DND-41 (cell line): Measurements from ENCODE around the gene TMEFF2.

Experiments
- ATAC-seq: fragments of 200-7000 bp; cut with Tn5 transposase; 3 replicates; pipeline ENCODE4 v1.9.1; 2021; ENCODE audit warnings: low read depth; ENCODE audit not compliant: insufficient read depth
- DNase-seq: peaks from one replicate; pipeline ENCODE4 v3.0.0-alpha.2; 2020
- H2AFZ ChIP-seq: 2 replicates; pipeline ENCODE4 v1.6.0; 2012; ENCODE audit warnings: low read depth, low read length
- H3K27ac ChIP-seq: 2 replicates; pipeline ENCODE4 v1.5.1; 2012; ENCODE audit warnings: low read length, inconsistent platforms
- H3K27me3 ChIP-seq: fragments of 200-600 bp; sonication (generic); 2 replicates; pipeline ENCODE4 v1.6.0; 2012; ENCODE audit warnings: low read length, mild to moderate bottlenecking, inconsistent platforms; ENCODE audit not compliant: insufficient read depth, poor library complexity
- H3K36me3 ChIP-seq: 2 replicates; pipeline ENCODE4 v1.5.1; 2012; ENCODE audit warnings: low read length, inconsistent platforms; ENCODE audit not compliant: insufficient read depth
- H3K4me1 ChIP-seq: 2 replicates; pipeline ENCODE4 v1.5.1; 2012; ENCODE audit warnings: mild to moderate bottlenecking, low read length; ENCODE audit not compliant: insufficient read depth
- H3K4me2 ChIP-seq: 2 replicates; pipeline ENCODE4 v1.6.0; 2012; ENCODE audit warnings: mild to moderate bottlenecking, moderate library complexity, low read length, inconsistent platforms; ENCODE audit not compliant: insufficient read depth
- H3K4me3 ChIP-seq, 2 experiments: fragments of 200-600 bp in 1 of 2; shearing (Covaris generic) in 1 of 2; 2 replicates each; pipeline ENCODE4 v1.5.1; 2012 to 2016; ENCODE audit warnings: inconsistent platforms in 2 of 2, low read length in 2 of 2, mild to moderate bottlenecking in 2 of 2, low read depth in 1 of 2, moderate library complexity in 1 of 2
- H3K79me2 ChIP-seq: 2 replicates; pipeline ENCODE4 v1.6.0; 2012; ENCODE audit warnings: low read length, inconsistent platforms; ENCODE audit not compliant: insufficient read depth
- H3K9ac ChIP-seq: 2 replicates; pipeline ENCODE4 v1.6.0; 2012; ENCODE audit warnings: low read depth, mild to moderate bottlenecking, inconsistent platforms, low read length, moderate library complexity
- H3K9me3 ChIP-seq: 2 replicates; pipeline ENCODE4 v1.5.1; 2012; ENCODE audit warnings: low read length, moderate library complexity, mild to moderate bottlenecking, inconsistent platforms; ENCODE audit not compliant: insufficient read depth, severe bottlenecking
- H4K20me1 ChIP-seq: 2 replicates; pipeline ENCODE4 v1.6.0; 2012; ENCODE audit warnings: low read length; ENCODE audit not compliant: insufficient read depth
- CTCF ChIP-seq: IDR thresholded peaks from 2 replicates; pipeline ENCODE4 v1.5.1; 2012; ENCODE audit warnings: borderline replicate concordance, low read length, moderate library complexity, mild to moderate bottlenecking; ENCODE audit not compliant: poor library complexity, severe bottlenecking; ENCODE audit errors: extremely low read depth
- EZH2 ChIP-seq: IDR thresholded peaks from 3 replicates; pipeline ENCODE4 v1.6.1; 2012; ENCODE audit warnings: borderline replicate concordance, low read depth, mild to moderate bottlenecking, moderate library complexity, low read length, inconsistent platforms; ENCODE audit not compliant: severe bottlenecking

The TMEFF2 gene

GRCh38 chr2:192196421-192197194 is 1.9 kb upstream of the TMEFF2 start:
- no peaks in the 10 kb centered on the region for H3K36me3 ChIP-seq
- H3K79me2 ChIP-seq, result no peaks in the 10 kb centered on the region
- H4K20me1 ChIP-seq, result no peaks in the 10 kb centered on the region
- ATAC-seq, result no peak
- no peak overlapping the region for H3K4me3 ChIP-seq
- no peak for DNase-seq
- H3K9ac ChIP-seq, result no peak overlapping the region
- no peaks in the 10 kb centered on the region for H3K4me1 ChIP-seq
- H2AFZ ChIP-seq, result no peak overlapping the region
- no peak overlapping the region for H3K4me2 ChIP-seq
- TF ChIP-seq CTCF (no peak), EZH2 (no peak)
- H3K9me3 ChIP-seq, result no peaks in the 10 kb centered on the region
- no peak overlapping the region for H3K27ac ChIP-seq
- peaks cover 6% of the 10 kb centered on the region for H3K27me3 ChIP-seq

- Histone ChIP-seq H2AFZ (no peak overlapping the region), H3K27me3 (peaks cover 8% of the 10 kb centered on the region), H3K9me3 (no peaks in the 10 kb centered on the region)
Observed at GRCh38 chr2:192195548-192196418, 1.1 kb upstream of the TMEFF2 start.

GRCh38 chr2:192194265-192194865 is 368 bp downstream of the TMEFF2 start:
- no peak overlapping the region for H3K4me2 ChIP-seq
- no peaks in the 10 kb centered on the region for H3K79me2 ChIP-seq
- no peaks in the 10 kb centered on the region for H3K36me3 ChIP-seq
- no peak overlapping the region for H3K27ac ChIP-seq
- no peak for DNase-seq
- no peaks in the 10 kb centered on the region for H3K9me3 ChIP-seq
- no peak overlapping the region for H3K4me3 ChIP-seq
- peaks cover 8% of the 10 kb centered on the region for H3K27me3 ChIP-seq
- H4K20me1 ChIP-seq, result no peaks in the 10 kb centered on the region
- TF ChIP-seq CTCF (no peak), EZH2 (no peak)
- H3K4me1 ChIP-seq, result no peaks in the 10 kb centered on the region
- no peak overlapping the region for H2AFZ ChIP-seq
- no peak overlapping the region for H3K9ac ChIP-seq
- no peak for ATAC-seq

More at GRCh38 chr2:192195548-192196418, 1.1 kb upstream of the TMEFF2 start:
- no peak overlapping the region for H3K4me3 ChIP-seq
- H3K4me2 ChIP-seq, result no peak overlapping the region
- no peak overlapping the region for H3K9ac ChIP-seq
- DNase-seq (no peak), ATAC-seq (no peak)
- no peaks in the 10 kb centered on the region for H3K79me2 ChIP-seq
- H3K27ac ChIP-seq, result no peak overlapping the region
- no peaks in the 10 kb centered on the region for H3K36me3 ChIP-seq
- no peaks in the 10 kb centered on the region for H3K4me1 ChIP-seq
- no peaks in the 10 kb centered on the region for H4K20me1 ChIP-seq
- TF ChIP-seq EZH2 (no peak), CTCF (no peak)
